CD14-positive monocyte (primary cell): Measurements from ENCODE around the gene VAMP5. TPM values are rescaled to one million over a fixed set of nuclear protein-coding genes. Genes with fewer than 3 reads are reported as not detected.
"Not testable (repeated sequence)": the region's sequence is repeated elsewhere in the genome, so short reads cannot be mapped to it uniquely, and the experiment has no call there.

Experiments used
- DNase-seq, 3 donors: peaks; one replicate each; pipeline ENCODE4 v3.0.0-alpha.2; 2011 to 2022
- H2AFZ ChIP-seq: 2 replicates; pipeline ENCODE4 v1.6.0; 2012; ENCODE audit warnings: mild to moderate bottlenecking, low read depth, low read length, inconsistent platforms; ENCODE audit not compliant: insufficient read depth, poor library complexity, severe bottlenecking
- H3K27ac ChIP-seq, 2 donors: 1 replicate in 1 of 2; 2 replicates in 1 of 2; pipeline ENCODE4 v1.5.1; 2012 to 2013; ENCODE audit warnings: low read length in 2 of 2, control low read depth in 1 of 2, inconsistent platforms in 1 of 2, low read depth in 1 of 2, mild to moderate bottlenecking in 1 of 2
- H3K27me3 ChIP-seq, 2 donors: one replicate each; pipeline versions ENCODE4 v1.6.0 to v1.6.1; 2011 to 2013; ENCODE audit warnings: low read length in 2 of 2; ENCODE audit not compliant: control insufficient read depth in 2 of 2, insufficient read depth in 2 of 2
- H3K36me3 ChIP-seq, 2 donors: replicated peaks in 1 of 2; 1 replicate in 1 of 2; 2 replicates in 1 of 2; pipeline versions ENCODE4 v1.5.1 to v1.6.1; 2012 to 2013; ENCODE audit warnings: low read length in 2 of 2, control low read depth in 1 of 2, inconsistent platforms in 1 of 2, mild to moderate bottlenecking in 1 of 2; ENCODE audit not compliant: insufficient read depth in 2 of 2, control insufficient read depth in 1 of 2
- H3K4me1 ChIP-seq, 2 donors: 1 replicate in 1 of 2; 2 replicates in 1 of 2; pipeline versions ENCODE4 v1.5.1 to v1.6.1; 2012 to 2013; ENCODE audit warnings: low read length in 2 of 2, control low read depth in 1 of 2, inconsistent platforms in 1 of 2, mild to moderate bottlenecking in 1 of 2, moderate library complexity in 1 of 2; ENCODE audit not compliant: insufficient read depth in 2 of 2, control insufficient read depth in 1 of 2
- H3K4me2 ChIP-seq: replicated peaks from 2 replicates; pipeline ENCODE3; 2012; ENCODE audit warnings: low read length, moderate library complexity, mild to moderate bottlenecking; ENCODE audit not compliant: poor library complexity, severe bottlenecking; ENCODE audit errors: extremely low read depth
- H3K4me3 ChIP-seq, 3 experiments: fragments of 200-600 bp in 1 of 3; sonication (generic) in 1 of 3; replicated peaks in 1 of 3; 1 replicate in 2 of 3; 2 replicates in 1 of 3; pipeline ENCODE4 v1.5.1; 2011 to 2013; ENCODE audit warnings: low read length in 3 of 3, mild to moderate bottlenecking in 3 of 3, control low read depth in 2 of 3, low read depth in 2 of 3, inconsistent platforms in 1 of 3, moderate library complexity in 1 of 3
- H3K79me2 ChIP-seq: 2 replicates; pipeline ENCODE4 v1.6.0; 2012; ENCODE audit warnings: mild to moderate bottlenecking, control low read depth, inconsistent platforms, low read length, moderate library complexity; ENCODE audit not compliant: insufficient read depth
- H3K9ac ChIP-seq: 2 replicates; pipeline ENCODE4 v1.6.0; 2017; ENCODE audit warnings: low read length, mild to moderate bottlenecking; ENCODE audit not compliant: insufficient read depth, poor library complexity, severe bottlenecking
- H3K9me3 ChIP-seq, 2 donors: replicated peaks in 1 of 2; 1 replicate in 1 of 2; 2 replicates in 1 of 2; pipeline versions ENCODE4 v1.5.1 to v1.6.1; 2012 to 2013; ENCODE audit warnings: low read length in 2 of 2, control low read depth in 1 of 2; ENCODE audit not compliant: control insufficient read depth in 1 of 2, insufficient read depth in 1 of 2
- H4K20me1 ChIP-seq: 2 replicates; pipeline ENCODE4 v1.6.0; 2012; ENCODE audit warnings: mild to moderate bottlenecking, low read length, control low read depth, moderate library complexity; ENCODE audit not compliant: insufficient read depth
- H3K27ac Mint-ChIP-seq, 7 donors: one replicate each; pipeline ENCODE4 v1.8.0; 2020; ENCODE audit warnings: mild to moderate bottlenecking in 7 of 7, mixed read lengths in 7 of 7, moderate library complexity in 6 of 7, inconsistent platforms in 2 of 7
- H3K27me3 Mint-ChIP-seq, 3 donors: one replicate each; pipeline ENCODE4 v1.8.0; 2021 to 2022; ENCODE audit warnings: low read depth in 3 of 3, mild to moderate bottlenecking in 3 of 3, mixed read lengths in 3 of 3, moderate library complexity in 3 of 3, inconsistent platforms in 1 of 3
- H3K36me3 Mint-ChIP-seq, 2 donors: one replicate each; pipeline ENCODE4 v1.8.0; 2020; ENCODE audit warnings: mixed read lengths in 2 of 2, inconsistent platforms in 1 of 2, mild to moderate bottlenecking in 1 of 2
- H3K4me1 Mint-ChIP-seq: one replicate; pipeline ENCODE4 v1.8.0; 2020; ENCODE audit warnings: mild to moderate bottlenecking, mixed read lengths
- H3K4me3 Mint-ChIP-seq, 2 donors: one replicate each; pipeline ENCODE4 v1.8.0; 2020; ENCODE audit warnings: mild to moderate bottlenecking in 2 of 2, mixed read lengths in 2 of 2, moderate library complexity in 1 of 2
- H3K9me3 Mint-ChIP-seq, 7 donors: one replicate each; pipeline ENCODE4 v1.8.0; 2020 to 2022; ENCODE audit warnings: mixed read lengths in 7 of 7, mild to moderate bottlenecking in 6 of 7, moderate library complexity in 6 of 7, inconsistent platforms in 2 of 7
- whole genome bisulfite sequencing: methylation state at CpG from one replicate; pipeline ENCODE4 v1.1.5; 2013; ENCODE audit warnings: missing lambda C conversion rate; ENCODE audit not compliant: insufficient coverage; 5-methylcytosine and 5-hydroxymethylcytosine counted together
- intact Hi-C, 2 donors: fragments of 100-400 bp; cut with micrococcal nuclease; formaldehyde crosslinking; loops; one replicate each; pipeline versions ENCODE4 v1.15.0 to v1.15.1; 2023
- polyA plus RNA-seq, 3 donors: library from polyadenylated mRNA; depleted of rRNA in 1 of 3; unstranded in 2 of 3; stranded (reverse) in 1 of 3; fragments of 300-500 nt in 2 of 3; fragments of >200 nt in 1 of 3; fragmentation: Illumina TruSeq in 2 of 3; gene quantifications; 1 replicate in 2 of 3; 2 replicates in 1 of 3; pipeline ENCODE4 v1.2.3, GENCODE V29; 2012 to 2021
- TF ChIP-seq, protein P1 (sequence below): fragments of 200-600 bp; IDR thresholded peaks from one replicate; pipeline ENCODE4 v1.8.0; 2022; ENCODE audit warnings: antibody characterized with exemption, mild to moderate bottlenecking

VAMP5 gene
- polyA plus RNA-seq, 3 donors: 154 to 251 (median 171) TPM

DNA sequence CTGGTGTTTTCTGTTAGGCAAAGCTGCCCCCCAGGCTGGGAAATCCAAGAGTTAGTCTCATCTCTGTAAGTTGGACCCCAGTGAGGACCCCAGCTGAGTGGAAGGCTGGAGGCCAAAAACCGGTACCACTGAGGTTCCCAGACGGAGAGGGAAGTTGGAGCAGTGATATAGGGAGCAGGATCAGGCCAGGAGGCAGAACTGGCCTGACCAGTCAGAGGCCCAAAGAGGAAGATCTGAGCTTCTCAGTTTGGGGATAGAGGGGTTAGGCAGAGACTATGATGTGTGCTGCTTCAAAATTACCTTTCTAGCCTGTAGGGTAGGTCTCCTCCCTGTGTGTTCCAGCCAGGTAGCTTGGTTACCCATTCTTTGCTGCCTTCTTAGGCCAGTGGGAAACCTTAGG, 6.7 kb downstream of the VAMP5 start:
- peak overlapping the region; percentile 74 to 91 (median 86) for H3K27ac Mint-ChIP-seq
- Histone ChIP-seq H2AFZ (no peak overlapping the region), H3K4me2 (peak overlapping the region; percentile 63), H3K9ac (peak overlapping the region; percentile 11), H3K79me2 (peaks cover 68% of the 10 kb centered on the region), H3K27ac (peak overlapping the region; percentile 41 to 71), H3K27me3 (no peaks in the 10 kb centered on the region), H3K36me3 (peaks cover 0 to 6% of the 10 kb centered on the region in 2 donors), H3K9me3 (no peaks in the 10 kb centered on the region), H3K4me1 (peaks cover 74 to 79% of the 10 kb centered on the region in 2 donors), H3K4me3 (peak overlapping the region in 1 of 3 experiments; percentile 61), H4K20me1 (no peaks in the 10 kb centered on the region)
- peaks cover 0 to 2% (median 0%) of the 10 kb centered on the region in 7 donors for H3K9me3 Mint-ChIP-seq
- H3K36me3 Mint-ChIP-seq: peaks cover 13 to 16% of the 10 kb centered on the region in 2 donors
- intact Hi-C loops: no loop called here
- WGBS: 4% methylated on average over 2 of the region's 2 CpGs
- peaks cover 79% of the 10 kb centered on the region for H3K4me1 Mint-ChIP-seq
- peak in 1 of 3 donors; percentile 45 for DNase-seq
- TF ChIP-seq, protein P1, sequence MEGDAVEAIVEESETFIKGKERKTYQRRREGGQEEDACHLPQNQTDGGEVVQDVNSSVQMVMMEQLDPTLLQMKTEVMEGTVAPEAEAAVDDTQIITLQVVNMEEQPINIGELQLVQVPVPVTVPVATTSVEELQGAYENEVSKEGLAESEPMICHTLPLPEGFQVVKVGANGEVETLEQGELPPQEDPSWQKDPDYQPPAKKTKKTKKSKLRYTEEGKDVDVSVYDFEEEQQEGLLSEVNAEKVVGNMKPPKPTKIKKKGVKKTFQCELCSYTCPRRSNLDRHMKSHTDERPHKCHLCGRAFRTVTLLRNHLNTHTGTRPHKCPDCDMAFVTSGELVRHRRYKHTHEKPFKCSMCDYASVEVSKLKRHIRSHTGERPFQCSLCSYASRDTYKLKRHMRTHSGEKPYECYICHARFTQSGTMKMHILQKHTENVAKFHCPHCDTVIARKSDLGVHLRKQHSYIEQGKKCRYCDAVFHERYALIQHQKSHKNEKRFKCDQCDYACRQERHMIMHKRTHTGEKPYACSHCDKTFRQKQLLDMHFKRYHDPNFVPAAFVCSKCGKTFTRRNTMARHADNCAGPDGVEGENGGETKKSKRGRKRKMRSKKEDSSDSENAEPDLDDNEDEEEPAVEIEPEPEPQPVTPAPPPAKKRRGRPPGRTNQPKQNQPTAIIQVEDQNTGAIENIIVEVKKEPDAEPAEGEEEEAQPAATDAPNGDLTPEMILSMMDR: no peak
- peaks cover 0 to 5% (median 2%) of the 10 kb centered on the region in 3 donors for H3K27me3 Mint-ChIP-seq
- H3K4me3 Mint-ChIP-seq: peak overlapping the region; percentile 52 to 88

GRCh38 chr2:85591563-85591962, 7.3 kb downstream of the VAMP5 start:
- Histone ChIP-seq H3K4me3 (peak overlapping the region in 1 of 3 experiments; percentile 61), H3K27ac (peak overlapping the region; percentile 41 to 71), H2AFZ (no peak overlapping the region), H4K20me1 (peaks cover 4% of the 10 kb centered on the region), H3K4me2 (peak overlapping the region; percentile 63), H3K36me3 (peaks cover 0 to 6% of the 10 kb centered on the region in 2 donors), H3K4me1 (peaks cover 74 to 79% of the 10 kb centered on the region in 2 donors), H3K9ac (no peak overlapping the region), H3K9me3 (no peaks in the 10 kb centered on the region), H3K27me3 (no peaks in the 10 kb centered on the region), H3K79me2 (peaks cover 68% of the 10 kb centered on the region)
- Mint-ChIP-seq H3K4me3 (no peak overlapping the region), H3K27ac (peak overlapping the region in 5 of 7 donors; percentile 50 to 90 (median 80)), H3K4me1 (peaks cover 78% of the 10 kb centered on the region), H3K9me3 (peaks cover 0 to 2% (median 0%) of the 10 kb centered on the region in 7 donors), H3K27me3 (peaks cover 0 to 7% (median 2%) of the 10 kb centered on the region in 3 donors), H3K36me3 (peaks cover 14 to 18% of the 10 kb centered on the region in 2 donors)
- TF ChIP-seq, protein P1: no peak
- DNase-seq: no peak
- 86% methylated on average over 10 of the region's 12 CpGs for WGBS
- intact Hi-C loops: no loop called here

GRCh38 chr2:85592299-85592698, 8.1 kb downstream of the VAMP5 start:
- H2AFZ ChIP-seq, H3K9me3 Mint-ChIP-seq, H3K9me3 ChIP-seq, intact Hi-C loops, H3K4me3 Mint-ChIP-seq, H3K9ac ChIP-seq, H3K4me2 ChIP-seq, H3K27me3 Mint-ChIP-seq, H3K27ac ChIP-seq, DNase-seq, H3K27me3 ChIP-seq, H3K4me3 ChIP-seq: not testable (repeated sequence)
- peaks cover 21 to 25% of the 10 kb centered on the region in 2 donors for H3K36me3 Mint-ChIP-seq
- H3K4me1 Mint-ChIP-seq: peaks cover 77% of the 10 kb centered on the region
- H3K27ac Mint-ChIP-seq: peak overlapping the region in 4 of 7 donors; percentile 46 to 90 (median 66)
- 93% methylated on average over 2 of the region's 9 CpGs for WGBS
- H3K4me1 ChIP-seq: peaks cover 73 to 78% of the 10 kb centered on the region in 2 donors
- peaks cover 75% of the 10 kb centered on the region for H3K79me2 ChIP-seq
- H4K20me1 ChIP-seq: peaks cover 12% of the 10 kb centered on the region
- peaks cover 6 to 13% of the 10 kb centered on the region in 2 donors for H3K36me3 ChIP-seq
